Peyer's patch (tissue), 4 donors: ENCODE measurements around the gene ACIN1.

Source experiments
- POLR2A ChIP-seq, 2 donors: fragments of 450-650 bp; IDR thresholded peaks; one replicate each; pipeline ENCODE4 v1.5.1; 2017; ENCODE audit warnings: antibody characterized with exemption in 2 of 2, mild to moderate bottlenecking in 2 of 2, moderate library complexity in 2 of 2
- TF ChIP-seq, protein P1 (sequence below), 6 experiments: fragments of 450-650 bp in 4 of 6; fragments of 200-600 bp in 2 of 6; sonication (generic) in 1 of 6; IDR thresholded peaks; one replicate each; pipeline ENCODE4 v1.5.1; 2017 to 2019; ENCODE audit warnings: antibody characterized with exemption in 6 of 6, mild to moderate bottlenecking in 3 of 6, moderate library complexity in 1 of 6

DNA sequence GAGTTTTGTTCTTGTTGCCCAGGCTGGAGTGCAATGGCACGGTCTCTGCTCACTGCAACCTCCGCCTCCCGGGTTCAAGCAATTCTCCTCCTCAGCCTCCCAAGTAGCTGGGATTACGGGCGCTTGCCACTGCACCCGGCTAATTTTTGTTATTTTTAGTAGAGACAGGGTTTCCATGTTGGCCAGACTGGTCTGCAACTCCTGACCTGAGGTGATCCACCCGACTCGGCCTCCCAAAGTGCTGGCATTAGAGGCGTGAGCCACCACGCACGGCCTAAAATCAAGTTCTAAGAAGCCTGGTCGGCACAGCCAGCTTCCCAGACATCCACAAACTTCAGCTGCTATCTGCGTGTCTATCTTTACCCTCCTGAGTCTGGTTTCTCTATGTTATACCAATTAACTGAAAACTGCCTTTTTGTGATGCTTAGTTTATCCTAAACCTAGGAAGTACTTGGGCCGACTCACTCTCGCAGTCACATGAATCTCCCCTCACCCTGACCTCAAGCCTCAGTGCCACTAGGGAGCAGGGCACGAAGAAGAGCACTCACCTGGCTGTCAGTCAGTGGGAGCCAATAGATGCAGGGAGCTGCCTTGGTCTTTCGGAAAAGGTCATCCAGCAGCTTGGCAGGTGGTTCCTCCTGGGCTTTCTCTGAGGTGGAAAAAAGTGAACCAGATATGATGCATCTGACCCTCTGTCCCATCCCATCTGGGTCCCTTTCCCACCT is 34.2 kb downstream of the ACIN1 start:
- TF ChIP-seq POLR2A (IDR thresholded peaks at IDR 0.05): no peak
- TF ChIP-seq, protein P1, sequence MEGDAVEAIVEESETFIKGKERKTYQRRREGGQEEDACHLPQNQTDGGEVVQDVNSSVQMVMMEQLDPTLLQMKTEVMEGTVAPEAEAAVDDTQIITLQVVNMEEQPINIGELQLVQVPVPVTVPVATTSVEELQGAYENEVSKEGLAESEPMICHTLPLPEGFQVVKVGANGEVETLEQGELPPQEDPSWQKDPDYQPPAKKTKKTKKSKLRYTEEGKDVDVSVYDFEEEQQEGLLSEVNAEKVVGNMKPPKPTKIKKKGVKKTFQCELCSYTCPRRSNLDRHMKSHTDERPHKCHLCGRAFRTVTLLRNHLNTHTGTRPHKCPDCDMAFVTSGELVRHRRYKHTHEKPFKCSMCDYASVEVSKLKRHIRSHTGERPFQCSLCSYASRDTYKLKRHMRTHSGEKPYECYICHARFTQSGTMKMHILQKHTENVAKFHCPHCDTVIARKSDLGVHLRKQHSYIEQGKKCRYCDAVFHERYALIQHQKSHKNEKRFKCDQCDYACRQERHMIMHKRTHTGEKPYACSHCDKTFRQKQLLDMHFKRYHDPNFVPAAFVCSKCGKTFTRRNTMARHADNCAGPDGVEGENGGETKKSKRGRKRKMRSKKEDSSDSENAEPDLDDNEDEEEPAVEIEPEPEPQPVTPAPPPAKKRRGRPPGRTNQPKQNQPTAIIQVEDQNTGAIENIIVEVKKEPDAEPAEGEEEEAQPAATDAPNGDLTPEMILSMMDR (IDR thresholded peaks at IDR 0.05): no peak
